ENCODE data around the gene FAF1.

Gene FAF1

DNA sequence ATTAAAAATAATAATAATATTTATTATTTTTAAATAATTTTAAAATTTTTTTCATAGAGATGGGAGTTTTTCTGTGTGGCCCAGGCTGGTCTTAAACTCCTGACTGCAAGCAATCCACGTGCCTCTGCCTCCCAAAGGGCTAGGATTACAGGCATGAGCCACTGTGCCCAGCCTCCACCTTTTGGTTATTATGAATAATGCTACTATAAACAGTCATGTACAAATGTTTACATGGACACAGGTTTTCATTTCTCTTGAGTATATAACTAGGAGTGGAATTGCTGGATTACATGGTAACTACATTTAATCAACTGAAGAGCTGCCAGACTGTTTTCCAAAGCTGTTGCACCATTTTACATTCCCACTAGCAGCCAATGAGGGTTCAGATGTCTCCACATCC is 433.6 kb downstream of the FAF1 start:
- FAIRE-seq: no peak

DNA sequence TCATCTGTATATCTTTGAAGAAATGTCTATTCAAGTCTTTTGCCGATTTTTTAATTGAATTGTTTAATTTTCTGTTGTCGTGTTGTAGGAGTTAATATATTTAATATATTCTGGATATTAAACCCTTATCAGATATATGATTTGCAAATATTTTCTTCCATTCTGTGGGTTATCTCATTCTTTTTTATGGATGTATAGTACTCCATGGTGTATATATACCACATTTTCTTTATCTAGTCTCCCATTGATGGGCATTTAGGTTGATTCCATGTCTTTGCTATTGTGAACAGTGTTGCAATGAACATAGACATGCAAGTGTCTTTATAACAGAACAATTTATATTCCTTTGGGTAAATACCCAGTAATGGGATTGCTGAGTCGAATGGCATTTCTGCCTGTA is 436.5 kb downstream of the FAF1 start:
- no peak for FAIRE-seq

DNA sequence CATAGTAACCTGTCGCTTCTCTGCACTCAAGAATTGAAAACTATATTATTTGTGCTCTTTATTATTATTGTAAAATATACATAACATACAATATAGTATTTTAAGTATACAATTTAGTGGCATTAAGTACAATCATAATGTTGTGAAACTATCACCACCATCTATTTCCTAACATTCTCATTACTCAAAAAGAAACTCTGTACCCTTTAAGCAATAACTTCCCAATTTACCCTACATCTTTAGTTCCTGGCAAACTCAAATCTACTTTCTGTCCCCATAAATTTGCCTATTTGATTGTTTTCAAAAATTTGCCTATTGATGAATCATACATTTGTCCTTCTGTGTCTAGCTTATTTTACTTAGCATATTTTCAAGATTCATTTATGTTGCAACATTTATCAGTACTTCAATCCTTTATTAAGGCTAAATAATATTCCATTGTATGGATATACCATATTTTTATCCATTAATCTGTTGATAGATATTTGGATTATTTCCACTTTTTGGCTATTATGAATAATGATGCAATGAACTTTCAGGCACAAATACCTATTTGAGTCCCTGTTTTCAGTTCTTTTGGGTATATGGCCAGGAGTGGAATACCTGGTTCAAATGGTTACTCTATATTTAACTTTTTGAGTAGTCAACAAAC is 437.2 kb downstream of the FAF1 start:
- no peak for FAIRE-seq

DNA sequence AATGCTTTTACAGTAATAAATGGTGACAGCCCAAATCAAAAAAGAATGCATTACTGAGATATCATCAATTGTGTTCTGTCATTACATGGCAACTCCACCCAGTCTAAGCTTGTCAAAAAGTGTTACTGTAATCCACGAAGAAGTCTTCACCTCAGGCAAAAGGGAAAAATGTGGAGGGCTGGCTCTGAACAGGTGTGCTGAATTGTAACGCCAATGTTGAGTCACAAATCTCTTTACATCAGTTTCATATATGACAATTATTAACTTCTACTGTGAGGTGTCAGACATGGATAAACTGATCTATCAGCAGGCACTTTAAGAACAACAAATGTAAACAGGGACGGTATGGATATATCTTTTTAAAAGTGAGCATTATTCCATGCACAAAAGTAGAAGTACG is 438.4 kb downstream of the FAF1 start:
- no peak for FAIRE-seq

DNA sequence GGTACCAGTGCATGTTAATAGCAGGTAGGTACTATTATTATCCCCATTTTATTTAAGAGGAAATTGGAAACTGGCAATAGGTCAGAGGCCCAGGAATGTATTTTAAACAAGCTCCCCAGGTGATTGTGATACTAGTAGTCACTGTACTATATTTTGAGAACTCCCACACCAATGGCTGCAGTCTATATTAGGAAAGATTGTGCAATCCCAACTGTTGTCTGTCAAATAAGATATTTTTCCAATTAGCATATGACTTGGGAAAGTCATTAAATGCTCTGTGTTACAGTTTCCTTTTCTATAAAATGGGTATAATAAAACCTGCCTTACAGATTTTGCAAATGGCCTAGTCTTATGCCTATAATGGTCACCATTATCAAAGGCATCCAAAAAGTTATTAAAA is 442.6 kb downstream of the FAF1 start:
- FAIRE-seq: no peak

DNA sequence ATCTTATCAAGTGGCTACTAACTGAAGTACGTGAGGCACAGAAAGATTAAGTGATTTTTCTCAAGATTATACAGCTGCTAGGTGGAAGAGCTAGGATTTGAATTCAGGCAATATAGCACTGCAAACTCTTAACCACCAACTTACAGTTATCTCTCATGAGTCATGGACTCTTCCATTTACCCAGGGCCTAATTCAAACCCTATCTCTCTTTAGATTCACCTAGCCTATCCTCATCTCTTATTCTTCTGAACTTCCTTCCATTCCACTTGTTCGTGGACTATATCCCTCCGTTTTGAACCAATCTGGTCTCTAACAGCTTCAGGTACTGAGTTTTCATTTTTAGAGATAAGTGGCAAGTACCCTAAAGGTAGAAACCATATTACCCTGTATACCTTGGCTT is 444.0 kb downstream of the FAF1 start:
- no peak for FAIRE-seq

DNA sequence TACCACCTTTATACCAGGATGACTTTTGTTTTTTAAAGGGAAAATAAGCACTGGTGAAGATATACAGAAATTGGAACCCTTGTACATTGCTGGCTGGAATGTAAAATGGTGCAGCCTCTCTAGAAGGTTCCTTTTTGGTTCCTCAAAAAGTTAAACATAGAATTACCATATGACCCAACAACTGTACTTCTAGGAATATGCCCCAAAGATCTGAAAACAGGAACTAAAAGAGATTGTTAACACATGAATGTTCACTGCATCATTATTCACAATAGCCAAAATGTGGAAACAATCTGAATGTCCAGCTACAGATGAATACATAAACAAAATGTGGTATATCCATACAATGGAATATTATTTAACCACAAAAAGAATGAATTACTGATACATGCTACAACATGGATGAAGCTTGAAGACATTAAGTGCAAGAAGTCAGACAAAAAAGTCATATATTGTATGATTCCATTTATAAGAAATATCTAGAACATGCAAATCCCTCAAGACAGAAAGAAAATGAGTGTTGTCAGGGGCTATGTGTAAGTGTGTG is 452.0 kb downstream of the FAF1 start:
- no peak for FAIRE-seq

DNA sequence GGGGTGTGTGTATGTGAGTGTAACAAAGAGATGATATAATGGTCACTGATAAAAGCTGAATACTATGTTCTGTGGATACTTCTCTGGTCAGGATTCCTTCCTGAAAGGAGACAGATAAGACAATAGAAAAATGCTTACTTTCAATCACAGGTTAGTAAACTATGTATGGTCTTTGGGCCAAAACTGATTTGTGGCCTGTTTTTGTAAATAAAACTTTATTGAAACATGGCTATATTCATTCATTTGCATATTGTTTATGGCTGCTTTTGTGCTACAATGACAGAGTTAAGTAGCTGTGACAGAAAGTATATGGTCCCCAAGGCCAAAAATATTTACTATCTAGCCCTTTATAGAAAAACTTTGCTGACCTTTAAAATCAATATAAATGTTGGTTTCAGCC is 454.6 kb downstream of the FAF1 start:
- FAIRE-seq: no peak

DNA sequence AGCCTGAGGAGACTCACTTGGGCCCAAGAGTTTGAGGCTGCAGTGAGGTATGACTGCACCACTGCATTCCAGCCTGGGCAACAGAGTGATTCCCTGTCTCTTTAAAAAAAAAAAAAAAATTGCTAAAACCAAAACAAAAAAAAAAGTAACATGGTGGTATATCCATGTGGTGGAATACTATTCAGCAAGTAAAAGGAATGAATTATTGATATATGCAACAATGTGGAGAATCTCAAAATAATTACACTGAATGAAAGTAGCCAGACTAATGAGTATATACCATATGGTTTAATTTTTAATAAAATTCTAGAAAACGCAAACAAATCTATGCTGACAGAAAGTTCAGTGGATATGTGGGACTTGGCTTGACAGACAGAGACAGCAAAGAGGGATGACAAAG is 456.6 kb downstream of the FAF1 start:
- FAIRE-seq: no peak

DNA sequence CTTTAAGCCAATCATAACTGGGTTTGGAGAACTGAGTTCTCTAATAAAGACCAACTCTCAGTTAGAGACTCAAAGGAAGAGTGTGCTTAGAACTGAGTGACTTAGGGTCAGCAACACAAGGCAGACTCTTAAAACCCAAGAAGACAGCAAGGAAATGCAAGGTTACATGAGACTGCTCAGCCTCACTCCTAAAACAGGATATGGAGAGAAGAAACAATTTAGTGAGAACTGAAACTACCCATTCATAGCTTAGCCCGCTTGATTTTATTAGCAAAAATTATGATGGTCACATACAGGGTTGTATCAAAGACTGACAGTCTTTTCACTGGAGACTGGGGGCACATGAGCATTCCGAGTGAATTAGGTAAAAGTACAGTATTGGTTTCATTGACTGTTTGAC is 457.9 kb downstream of the FAF1 start:
- no peak for FAIRE-seq

DNA sequence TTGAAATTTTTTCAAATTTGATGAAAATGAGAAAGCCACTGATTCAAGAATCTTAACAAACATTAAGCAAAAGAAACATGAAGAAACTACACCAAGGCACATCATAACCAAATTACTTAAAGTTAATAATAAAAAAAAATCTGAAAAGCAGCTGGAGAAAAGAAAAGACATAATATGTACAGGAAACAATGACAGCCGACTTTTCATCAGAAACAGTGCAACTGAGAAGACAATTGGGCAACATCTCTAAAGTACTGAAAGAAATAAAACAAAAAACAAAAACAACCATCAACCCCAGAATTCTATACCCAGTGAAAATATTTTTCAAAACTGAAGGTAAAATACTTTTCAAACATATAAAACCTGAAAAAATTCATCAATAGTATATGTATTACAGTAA is 463.1 kb downstream of the FAF1 start:
- no peak for FAIRE-seq

DNA sequence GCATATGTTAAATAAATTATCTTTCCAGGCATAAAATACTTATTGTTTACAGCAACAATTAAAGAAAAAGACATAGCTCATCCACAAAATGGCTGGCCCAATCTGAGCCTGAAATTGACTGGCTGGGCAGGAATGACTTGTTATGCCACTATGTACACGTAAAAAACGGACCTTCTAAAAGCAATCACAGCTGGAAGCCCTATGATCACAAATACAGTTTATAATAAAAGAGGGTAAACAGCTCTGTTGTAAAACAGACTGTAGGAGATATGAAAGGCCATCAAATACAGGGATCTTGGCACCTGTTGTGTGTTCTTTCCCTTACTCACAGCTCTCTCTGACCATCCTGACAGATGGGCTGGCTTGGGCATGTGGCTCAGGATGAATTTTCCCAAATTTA is 466.4 kb downstream of the FAF1 start:
- FAIRE-seq: no peak

DNA sequence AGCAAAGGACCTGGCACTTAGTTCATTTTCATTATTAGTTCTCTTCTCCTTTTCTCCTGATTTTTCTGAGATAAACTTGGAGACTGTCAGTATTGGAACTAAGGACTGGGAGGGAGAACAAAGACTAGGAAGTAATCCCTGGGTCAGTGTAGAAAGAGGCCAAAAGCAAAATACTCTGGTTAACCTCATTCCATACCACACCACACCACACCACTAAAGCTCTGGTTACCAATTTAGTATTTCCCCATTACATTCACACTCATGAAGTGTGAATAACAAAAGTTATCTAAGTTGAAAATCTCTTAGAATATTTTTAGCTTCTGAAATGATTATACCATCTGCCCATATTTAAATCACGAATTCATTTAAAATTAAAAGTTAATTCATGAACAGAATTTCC is 467.9 kb downstream of the FAF1 start:
- no peak for FAIRE-seq

DNA sequence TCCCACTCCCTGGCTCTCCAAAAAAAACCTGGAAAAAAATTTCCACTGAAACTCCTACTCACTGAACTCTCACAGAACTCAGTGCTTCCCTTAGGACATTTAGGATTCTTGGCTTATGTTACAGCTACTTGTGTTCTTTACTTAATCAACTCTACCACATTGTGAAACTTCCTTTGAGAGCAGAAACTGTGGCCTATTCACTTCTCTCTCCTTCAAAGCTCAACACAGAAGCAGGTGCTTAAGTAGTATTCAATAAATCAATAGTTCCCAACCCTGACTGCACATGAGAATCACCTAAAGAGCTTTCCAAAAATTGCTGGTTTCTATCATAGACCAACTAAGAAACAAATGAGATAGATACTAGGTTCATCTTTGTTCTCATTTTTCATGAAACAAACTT is 468.9 kb downstream of the FAF1 start:
- FAIRE-seq: no peak

DNA sequence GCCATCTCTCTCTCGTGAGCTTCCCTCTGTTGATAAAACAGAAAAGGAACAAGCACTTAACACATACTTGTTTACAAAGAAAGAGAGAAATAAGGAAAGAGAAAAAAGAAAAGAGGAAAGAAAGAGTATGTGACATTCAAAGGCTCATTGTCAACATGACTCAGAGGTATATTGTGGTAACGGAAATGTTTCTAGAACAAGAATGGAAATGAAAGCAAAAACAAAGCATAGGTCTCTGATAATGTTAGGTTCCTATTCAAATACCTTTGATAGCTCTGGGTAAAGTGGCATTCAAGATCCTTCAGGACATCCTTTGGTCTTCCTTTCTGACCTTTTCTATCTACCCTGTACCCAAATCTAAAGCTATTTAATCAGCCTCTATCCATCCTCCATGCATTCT is 469.4 kb downstream of the FAF1 start:
- FAIRE-seq: no peak

DNA sequence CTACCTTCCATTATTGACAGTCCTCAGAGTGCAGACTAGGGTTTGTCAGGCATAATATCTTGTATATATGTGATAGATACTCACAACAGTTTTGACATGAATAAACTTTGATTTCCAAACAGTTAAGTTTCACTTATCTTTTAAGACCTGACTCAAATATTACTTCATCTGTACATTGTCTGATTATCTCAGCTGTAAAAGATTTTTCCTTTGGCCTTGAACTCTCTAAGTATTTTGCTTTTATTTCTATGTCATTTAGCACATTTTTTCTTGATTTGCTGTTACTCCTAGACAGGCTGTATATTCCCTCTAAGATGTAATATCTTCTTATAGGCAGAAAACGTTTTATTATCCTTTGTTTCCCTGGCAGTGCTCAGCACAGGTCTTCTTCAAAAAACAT is 471.2 kb downstream of the FAF1 start:
- FAIRE-seq: no peak

DNA sequence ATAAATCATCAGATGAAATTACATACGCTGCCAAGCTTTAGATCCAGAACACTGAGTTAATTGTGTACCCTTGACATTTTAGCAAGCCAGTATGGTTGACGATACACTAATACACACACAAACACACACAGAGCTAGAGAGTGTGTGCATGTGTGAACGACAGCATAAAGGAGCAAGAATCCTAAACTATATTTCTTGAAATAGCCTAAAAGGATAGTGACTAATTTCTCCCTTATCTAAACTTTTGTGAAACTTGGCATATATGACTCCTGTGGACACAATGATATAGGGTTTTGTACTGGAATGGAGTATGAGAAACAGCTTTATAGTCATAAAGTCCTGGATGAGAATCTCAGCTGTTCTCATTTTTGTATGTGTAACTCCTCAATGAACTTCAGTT is 471.7 kb downstream of the FAF1 start:
- no peak for FAIRE-seq

DNA sequence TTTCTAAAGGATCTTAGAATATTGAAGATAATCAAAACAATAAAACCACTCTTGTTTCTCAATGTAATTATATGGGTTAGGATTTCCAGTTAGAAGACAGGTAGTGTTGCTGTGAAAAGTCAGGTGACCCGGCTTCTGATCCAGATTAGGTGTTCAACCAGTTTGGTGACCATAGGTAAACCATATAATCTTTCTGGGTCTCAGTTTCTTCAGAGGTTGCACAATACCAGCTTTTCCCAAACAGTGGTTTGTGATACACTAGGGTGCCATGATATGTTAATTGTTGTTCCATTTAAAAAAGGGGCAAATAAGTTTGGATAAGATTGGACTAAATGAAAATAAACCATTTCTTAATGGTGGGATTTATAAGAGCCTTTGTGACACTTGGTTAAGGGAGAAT is 472.3 kb downstream of the FAF1 start:
- FAIRE-seq: no peak

DNA sequence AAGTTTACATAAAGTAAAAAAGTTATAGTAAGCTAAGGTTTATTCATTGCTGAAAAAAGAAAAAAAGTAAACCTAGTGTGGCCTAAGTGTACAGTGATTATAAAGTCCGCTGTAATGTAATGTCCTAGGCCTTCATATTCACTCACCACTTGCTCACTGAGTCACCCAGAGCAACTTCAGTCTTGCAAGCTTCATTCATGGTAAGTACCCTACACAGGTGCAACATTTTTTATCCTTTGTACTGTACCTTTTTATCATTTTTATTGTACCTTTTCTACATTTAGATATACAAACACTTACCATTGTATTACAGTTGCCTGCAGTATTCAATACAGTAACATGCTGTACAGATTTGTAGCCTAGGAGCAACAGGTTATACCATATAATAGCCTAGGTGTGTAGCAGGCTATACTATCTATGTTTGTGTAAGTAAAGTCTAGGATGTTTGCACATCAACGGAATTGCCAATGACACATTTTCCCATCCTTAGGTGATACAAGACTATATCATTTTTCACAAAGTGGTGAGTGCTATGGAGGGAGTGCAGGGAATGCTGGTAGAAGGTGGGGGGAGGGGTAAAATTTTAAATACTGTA is 478.8 kb downstream of the FAF1 start:
- FAIRE-seq: no peak

DNA sequence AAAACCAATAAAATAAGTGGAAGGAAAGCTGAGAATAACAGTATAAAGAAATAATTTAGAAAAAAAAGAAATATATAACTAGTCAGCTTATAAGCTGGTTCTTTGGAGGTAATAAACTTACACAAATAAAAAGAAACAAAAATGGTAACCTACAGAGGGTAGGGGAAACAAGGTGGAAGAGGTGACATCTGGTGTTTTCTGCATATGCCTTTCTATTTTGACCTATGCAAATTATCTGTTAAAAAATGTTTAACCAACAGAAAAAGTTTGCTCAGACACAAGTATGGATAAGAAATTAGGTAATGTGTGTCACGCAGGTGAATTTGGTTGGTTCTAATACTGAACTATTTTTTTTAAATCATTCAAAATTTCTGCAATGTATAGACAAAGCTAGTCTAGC is 483.3 kb downstream of the FAF1 start:
- no peak for FAIRE-seq

DNA sequence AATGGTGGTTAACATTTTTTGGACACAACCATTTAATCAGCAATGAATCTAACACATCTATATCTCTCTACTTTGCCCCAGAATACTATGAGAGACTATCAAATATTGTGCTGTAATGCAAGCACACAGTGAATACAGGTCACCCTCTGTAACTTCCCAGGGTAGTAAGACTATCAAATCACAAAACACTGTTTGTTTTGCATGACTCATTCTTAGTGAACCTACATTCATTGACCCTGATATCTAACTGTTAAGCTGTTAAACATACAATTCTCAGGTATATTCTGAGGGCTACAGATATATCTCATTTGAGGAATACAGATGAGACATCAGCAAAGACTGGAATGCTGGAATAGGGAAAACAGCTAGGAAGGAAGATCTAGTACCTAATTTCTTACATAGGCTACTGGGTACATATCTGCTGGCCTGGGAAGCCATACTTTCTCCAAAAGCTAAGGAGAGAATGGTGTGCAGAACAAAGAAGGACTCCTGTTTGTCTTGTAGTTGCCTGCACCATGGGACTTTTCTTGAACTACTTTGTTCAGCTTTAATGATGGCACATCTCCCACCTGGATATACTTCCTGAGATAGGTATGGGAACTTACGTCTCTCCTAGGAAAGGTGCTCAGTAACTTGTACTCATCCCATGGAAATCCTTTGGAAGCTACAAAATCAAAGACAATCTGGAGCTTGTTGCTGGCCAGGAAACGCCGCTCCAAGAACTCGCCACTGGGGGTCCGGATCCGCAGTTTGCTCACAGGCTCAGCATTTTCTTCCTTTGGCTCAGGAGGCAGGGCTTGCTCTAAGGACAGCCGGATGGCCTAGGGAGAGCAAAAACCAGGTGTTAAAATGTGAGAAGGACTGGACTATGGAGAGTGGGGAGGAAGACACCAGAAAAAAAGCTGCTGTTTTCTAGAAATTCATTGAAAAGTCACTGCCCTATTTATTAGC is 484.9 kb downstream of the FAF1 start:
- FAIRE-seq: no peak

DNA sequence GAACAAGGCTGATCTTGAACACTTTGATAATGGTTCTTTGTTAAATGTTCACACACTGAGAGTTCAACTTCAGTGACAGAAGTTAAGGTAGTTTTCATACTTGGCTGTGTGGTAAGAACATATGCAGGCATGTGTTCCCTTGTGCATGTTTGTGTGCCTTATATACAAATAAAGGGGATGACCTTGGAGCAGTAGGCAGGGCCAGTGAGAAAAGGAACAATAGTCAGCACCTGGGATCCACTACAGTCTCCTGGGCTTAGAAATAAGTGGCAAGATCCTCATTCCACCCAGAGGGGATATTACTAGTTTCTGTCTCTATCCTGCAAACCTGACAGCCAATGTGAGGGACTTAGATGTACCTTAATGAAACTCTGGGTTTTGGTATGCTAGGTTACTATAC is 486.6 kb downstream of the FAF1 start:
- FAIRE-seq: no peak

DNA sequence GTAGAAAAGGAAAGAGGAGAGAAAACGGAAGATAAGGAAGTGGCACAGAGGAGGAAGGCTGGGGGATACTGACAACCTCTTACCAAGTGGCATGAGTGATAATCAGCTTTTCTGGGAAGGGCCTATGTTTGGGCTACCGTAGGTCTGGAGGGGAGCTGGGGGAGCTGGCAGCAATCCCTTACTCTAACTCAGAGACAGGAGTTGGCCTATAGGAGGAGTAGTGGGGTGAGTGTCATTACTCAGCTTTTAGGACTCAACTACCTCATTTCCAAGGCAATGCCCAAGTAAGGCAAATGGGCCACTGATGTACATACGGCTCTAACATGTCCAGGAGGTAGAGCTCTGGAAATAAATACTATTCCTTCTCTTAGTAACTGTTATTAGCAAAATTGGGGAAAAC is 488.1 kb downstream of the FAF1 start:
- no peak for FAIRE-seq

DNA sequence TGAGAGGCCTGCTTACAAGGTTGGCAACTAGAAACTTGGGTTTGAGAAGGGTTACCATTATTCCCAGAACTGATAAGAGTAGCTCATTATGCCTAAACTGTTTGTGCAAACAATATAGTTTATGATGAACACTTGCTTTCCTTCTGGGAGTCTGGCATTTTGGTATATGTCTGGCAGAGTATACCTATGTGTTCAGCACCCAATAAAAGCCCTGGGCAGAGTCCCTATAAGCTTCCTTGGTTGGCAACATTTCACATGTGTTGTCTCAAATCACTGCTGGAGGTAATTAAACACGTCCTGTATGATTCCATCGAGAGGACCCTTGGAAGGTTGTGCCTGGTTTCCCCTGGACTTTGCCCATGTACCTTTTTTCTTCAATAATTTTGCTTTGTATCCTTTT is 497.1 kb downstream of the FAF1 start:
- FAIRE-seq: no peak
